MM.1S (cell line): ENCODE data around the gene C1GALT1C1.

Source experiments
- DNase-seq: peaks from one replicate; pipeline ENCODE4 v3.0.0-alpha.2; 2015
- H2AFZ ChIP-seq: fragments of 300-600 bp; sonication (generic); 2 replicates; pipeline ENCODE4 v1.6.0; 2016; ENCODE audit warnings: antibody characterized with exemption, low read length
- H3F3A ChIP-seq: fragments of 300-600 bp; sonication (generic); 2 replicates; pipeline ENCODE4 v1.6.1; 2016; ENCODE audit warnings: mild to moderate bottlenecking, antibody characterized with exemption, low read length, moderate library complexity, mixed read lengths; ENCODE audit not compliant: insufficient read depth
- H3K27ac ChIP-seq: fragments of 300-600 bp; sonication (generic); 2 replicates; pipeline ENCODE4 v1.5.1; 2016; ENCODE audit warnings: mild to moderate bottlenecking, low read length
- H3K27me3 ChIP-seq: fragments of 300-600 bp; sonication (generic); replicated peaks from 2 replicates; pipeline ENCODE4 v1.6.0; 2016; ENCODE audit warnings: low read length; ENCODE audit not compliant: insufficient read depth
- H3K36me3 ChIP-seq: fragments of 300-600 bp; sonication (generic); replicated peaks from 2 replicates; pipeline ENCODE4 v1.6.1; 2016; ENCODE audit warnings: mild to moderate bottlenecking, low read length, mixed read lengths; ENCODE audit not compliant: insufficient read depth
- H3K4me1 ChIP-seq: fragments of 300-600 bp; sonication (generic); 2 replicates; pipeline ENCODE4 v1.6.1; 2016; ENCODE audit warnings: low read length, mixed read lengths
- H3K4me2 ChIP-seq: fragments of 300-600 bp; sonication (generic); 2 replicates; pipeline ENCODE4 v1.6.0; 2016; ENCODE audit warnings: low read depth, low read length
- H3K4me3 ChIP-seq: fragments of 300-600 bp; sonication (generic); 2 replicates; pipeline ENCODE4 v1.5.1; 2016; ENCODE audit warnings: low read length, mixed read lengths
- H3K79me2 ChIP-seq: fragments of 300-600 bp; sonication (generic); 2 replicates; pipeline ENCODE4 v1.6.1; 2016; ENCODE audit warnings: mixed run types, low read length, mixed read lengths
- H3K9ac ChIP-seq: fragments of 300-600 bp; sonication (generic); 2 replicates; pipeline ENCODE4 v1.6.1; 2016; ENCODE audit warnings: low read length, mixed read lengths
- H3K9me2 ChIP-seq: fragments of 300-600 bp; sonication (generic); replicated peaks from 2 replicates; pipeline ENCODE4 v1.6.1; 2016; ENCODE audit warnings: mild to moderate bottlenecking, low read length, mixed read lengths; ENCODE audit not compliant: insufficient read depth
- H3K9me3 ChIP-seq: fragments of 300-600 bp; sonication (generic); replicated peaks from 2 replicates; pipeline ENCODE4 v1.6.1; 2016; ENCODE audit warnings: mild to moderate bottlenecking, low read length, mixed read lengths; ENCODE audit not compliant: insufficient read depth
- H4K20me1 ChIP-seq: fragments of 300-600 bp; sonication (generic); 2 replicates; pipeline ENCODE4 v1.6.1; 2016; ENCODE audit warnings: mild to moderate bottlenecking, low read length, moderate library complexity, mixed read lengths; ENCODE audit not compliant: insufficient read depth
- CTCF ChIP-seq: fragments of 300-600 bp; sonication (generic); IDR thresholded peaks from 2 replicates; pipeline ENCODE4 v1.5.1; 2016; ENCODE audit warnings: antibody characterized with exemption, low read length, mixed read lengths
- EZH2 ChIP-seq: fragments of 300-600 bp; sonication (generic); optimal IDR thresholded peaks from 2 replicates; pipeline ENCODE3; 2017; ENCODE audit warnings: low read depth, mild to moderate bottlenecking, antibody characterized with exemption, low read length, mixed read lengths
- EZH2phosphoT487 ChIP-seq: fragments of 300-600 bp; sonication (generic); IDR thresholded peaks from 2 replicates; pipeline ENCODE4 v1.6.1; 2018; ENCODE audit warnings: antibody characterized with exemption, low read length

Gene C1GALT1C1

GRCh38 chrX:120604361-120604782 is 25.5 kb downstream of the C1GALT1C1 start:
- peak; percentile 29 for DNase-seq
- no peaks in the 10 kb centered on the region for H3K36me3 ChIP-seq
- H2AFZ ChIP-seq: peak overlapping the region; percentile 78
- no peak for TF ChIP-seq EZH2phosphoT487
- no peaks in the 10 kb centered on the region for H4K20me1 ChIP-seq
- H3K9ac ChIP-seq: peak overlapping the region; percentile 91
- H3F3A ChIP-seq: peaks cover 9% of the 10 kb centered on the region; the same call in 1 of the 2 replicates
- peak overlapping the region; percentile 82 for H3K4me2 ChIP-seq
- H3K4me3 ChIP-seq: peak overlapping the region; percentile 90
- H3K79me2 ChIP-seq: peaks cover 31% of the 10 kb centered on the region
- H3K9me2 ChIP-seq: no peaks in the 10 kb centered on the region
- no peaks in the 10 kb centered on the region for H3K27me3 ChIP-seq
- no peaks in the 10 kb centered on the region for H3K9me3 ChIP-seq
- H3K27ac ChIP-seq: peak overlapping the region; percentile 92
- H3K4me1 ChIP-seq: no peaks in the 10 kb centered on the region

- Histone ChIP-seq H4K20me1 (no peaks in the 10 kb centered on the region), H3K79me2 (peaks cover 31% of the 10 kb centered on the region), H3K9ac (peak within 1 kb of the TSS; percentile 91), H2AFZ (peak within 1 kb of the TSS; percentile 78), H3K27me3 (no peaks in the 10 kb centered on the region), H3K36me3 (no peaks in the 10 kb centered on the region), H3K4me3 (peak within 1 kb of the TSS; percentile 90), H3K4me1 (no peaks in the 10 kb centered on the region), H3F3A (peaks cover 9% of the 10 kb centered on the region; the same call in 1 of the 2 replicates), H3K9me2 (no peaks in the 10 kb centered on the region), H3K4me2 (peak within 1 kb of the TSS; percentile 82), H3K27ac (peak within 1 kb of the TSS; percentile 92), H3K9me3 (no peaks in the 10 kb centered on the region)
- TF ChIP-seq CTCF (no peak), EZH2 (no peak), EZH2phosphoT487 (no peak)
- peak; percentile 89 for DNase-seq
These were observed 26.0 kb downstream of the C1GALT1C1 start, which contains the start of gene MCTS1 for GRCh38 chrX:120603707-120604360. MCTS1 (plus strand) TSS chrX:120604101; CDS start chrX:120604237, 136 bp downstream.

- Histone ChIP-seq H3K9me3 (no peaks in the 10 kb centered on the region), H3K36me3 (no peaks in the 10 kb centered on the region), H3K79me2 (no peaks in the 10 kb centered on the region), H3F3A (no peaks in the 10 kb centered on the region), H2AFZ (no peak overlapping the region), H3K4me3 (no peak overlapping the region), H3K9ac (no peak overlapping the region), H3K4me1 (no peaks in the 10 kb centered on the region), H3K9me2 (no peaks in the 10 kb centered on the region), H3K27me3 (no peaks in the 10 kb centered on the region), H4K20me1 (no peaks in the 10 kb centered on the region), H3K27ac (no peak overlapping the region), H3K4me2 (no peak overlapping the region)
- TF ChIP-seq EZH2: no peak
- TF ChIP-seq CTCF: no peak
- no peak for TF ChIP-seq EZH2phosphoT487
- no peak for DNase-seq
These were observed 44.2 kb downstream of the C1GALT1C1 start for GRCh38 chrX:120585702-120586101.
